PC-3 (cell line): Measurements from ENCODE around the gene PLA2G12A. TPM values are rescaled to one million over a fixed set of nuclear protein-coding genes. Genes with fewer than 3 reads are reported as not detected.

Experiments used
- ATAC-seq: fragments of 200-7000 bp; cut with Tn5 transposase; 2 replicates; pipeline ENCODE4 v1.9.1; 2020; ENCODE audit warnings: mild to moderate bottlenecking, moderate library complexity
- BruUV-seq: library from RNA; stranded (reverse); fragments of 400-500 nt; replicated peaks from 2 replicates; lab custom pipeline; 2021; lab: Mats Ljungman, UMichigan
- CTCF ChIA-PET: fragments of 300-600 bp; sonication (Branson Sonifier 250); formaldehyde crosslinking; loops from one replicate; lab custom pipeline; 2022; ENCODE audit warnings: antibody characterized with exemption; lab: Charles Lee
- POLR2A ChIA-PET: fragments of 300-600 bp; sonication (Branson Sonifier 250); formaldehyde crosslinking; loops from one replicate; lab custom pipeline; 2022; ENCODE audit warnings: antibody characterized with exemption; ENCODE audit not compliant: unreplicated experiment; lab: Charles Lee
- DNase-seq: peaks from one replicate; pipeline ENCODE4 v3.0.0-alpha.2; 2015
- H2AFZ ChIP-seq: fragments of 300-600 bp; sonication (generic); 2 replicates; pipeline ENCODE4 v1.6.0; 2016; ENCODE audit warnings: antibody characterized with exemption, low read length
- H3F3A ChIP-seq: fragments of 300-600 bp; sonication (generic); one replicate; pipeline ENCODE4 v1.6.0; 2017; ENCODE audit warnings: antibody characterized with exemption, low read length, control low read depth, mild to moderate bottlenecking; ENCODE audit not compliant: unreplicated experiment
- H3K27ac ChIP-seq: fragments of 300-600 bp; sonication (generic); 2 replicates; pipeline ENCODE4 v1.5.1; 2016; ENCODE audit warnings: mild to moderate bottlenecking, low read length
- H3K27me3 ChIP-seq: fragments of 300-600 bp; sonication (generic); 2 replicates; pipeline ENCODE4 v1.6.1; 2016; ENCODE audit warnings: low read length, mixed read lengths
- H3K36me3 ChIP-seq: fragments of 300-600 bp; sonication (generic); 2 replicates; pipeline ENCODE4 v1.6.1; 2016; ENCODE audit warnings: low read depth, mixed run types, low read length, mixed read lengths
- H3K4me1 ChIP-seq: fragments of 300-600 bp; sonication (generic); 2 replicates; pipeline ENCODE4 v1.5.1; 2016; ENCODE audit warnings: low read length; ENCODE audit not compliant: insufficient read depth
- H3K4me2 ChIP-seq: fragments of 300-600 bp; sonication (generic); 2 replicates; pipeline ENCODE4 v1.6.0; 2016; ENCODE audit warnings: low read length
- H3K4me3 ChIP-seq: fragments of 300-600 bp; sonication (generic); 2 replicates; pipeline ENCODE4 v1.5.1; 2016; ENCODE audit warnings: mild to moderate bottlenecking, low read length, mixed read lengths
- H3K79me2 ChIP-seq: fragments of 300-600 bp; sonication (generic); 2 replicates; pipeline ENCODE4 v1.6.1; 2017; ENCODE audit warnings: low read length, mixed read lengths
- H3K9ac ChIP-seq: fragments of 300-600 bp; sonication (generic); 2 replicates; pipeline ENCODE4 v1.6.0; 2016; ENCODE audit warnings: mild to moderate bottlenecking, low read length
- H3K9me2 ChIP-seq: fragments of 300-600 bp; sonication (generic); replicated peaks from 2 replicates; pipeline ENCODE4 v1.6.1; 2016; ENCODE audit warnings: mixed run types, low read length, mixed read lengths
- H3K9me3 ChIP-seq: fragments of 300-600 bp; sonication (generic); 2 replicates; pipeline ENCODE4 v1.6.1; 2016; ENCODE audit warnings: low read length, mixed read lengths
- H4K20me1 ChIP-seq: fragments of 300-600 bp; sonication (generic); 2 replicates; pipeline ENCODE4 v1.6.1; 2016; ENCODE audit warnings: low read length, mixed read lengths
- EZH2 ChIP-seq: fragments of 300-600 bp; sonication (generic); IDR thresholded peaks from one replicate; pipeline ENCODE4 v1.6.1; 2017; ENCODE audit warnings: antibody characterized with exemption, mild to moderate bottlenecking, low read length; ENCODE audit not compliant: unreplicated experiment
- EZH2phosphoT487 ChIP-seq: fragments of 300-600 bp; sonication (generic); IDR thresholded peaks from 2 replicates; pipeline ENCODE4 v1.6.1; 2018; ENCODE audit warnings: mild to moderate bottlenecking, antibody characterized with exemption, low read length, borderline replicate concordance
- intact Hi-C: fragments of 100-400 bp; cut with micrococcal nuclease; formaldehyde crosslinking; loops from 2 replicates; pipeline ENCODE4 v1.9.0; 2023
- total RNA-seq: library from RNA; depleted of rRNA; stranded (reverse); fragments of >200 nt; gene quantifications from 2 replicates; pipeline ENCODE4 v1.2.3, GENCODE V29; 2014
- TF ChIP-seq, protein P1 (sequence below): fragments of 300-600 bp; sonication (generic); conservative IDR thresholded peaks from 2 replicates; pipeline ENCODE4 v1.5.1; 2017; ENCODE audit warnings: antibody characterized with exemption, low read depth, mild to moderate bottlenecking, low read length

PLA2G12A gene
- total RNA-seq, 1 experiment from 2014 or later = 51.6 TPM

DNA sequence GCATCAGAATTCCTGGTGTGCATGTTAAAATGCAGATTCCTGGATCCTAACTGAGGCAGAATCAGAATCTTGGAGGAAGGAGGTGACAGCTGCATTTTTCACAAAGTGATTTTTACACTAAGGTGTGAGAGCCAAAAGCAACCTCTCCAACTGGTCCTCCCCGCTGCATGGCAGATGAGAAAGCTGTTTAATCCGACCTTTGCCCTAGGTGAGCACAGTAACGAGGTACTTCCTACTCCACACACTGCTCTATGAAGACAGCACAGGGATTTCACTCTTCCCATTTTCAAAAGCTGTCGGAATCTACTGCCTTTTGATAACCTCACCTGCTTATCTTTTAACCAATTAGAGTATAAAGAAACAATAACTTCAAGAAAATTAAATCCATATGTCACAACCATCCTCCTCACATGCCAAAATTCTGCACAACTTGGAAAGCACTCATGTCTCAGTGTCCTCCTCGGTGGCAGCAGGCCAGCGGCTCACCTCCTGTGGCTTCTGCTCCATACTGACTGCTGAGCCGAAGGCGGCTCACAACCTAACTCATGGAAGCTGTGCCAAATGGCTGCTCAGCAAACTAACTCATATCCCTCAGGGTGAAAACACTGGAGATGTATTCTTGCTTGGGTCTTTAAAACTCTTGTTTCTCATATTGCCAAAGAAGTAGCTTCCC, 30.2 kb downstream of the PLA2G12A start:
- POLR2A ChIA-PET = interaction anchor here (0.6 kb wide), 1 partner anchor 79 kb away, joined by 5 read pairs; no protein-coding TSS in a partner anchor
- CTCF ChIA-PET = interaction anchor here (0.6 to 1.2 kb wide), 2 partner anchors 105 to 272 kb away, joined by 4 to 13 read pairs; no protein-coding TSS in a partner anchor

GRCh38 chr4:109698656-109699055, 31.2 kb downstream of the PLA2G12A start:
- Histone ChIP-seq H3K9me2 (no peaks in the 10 kb centered on the region), H2AFZ (no peak overlapping the region), H4K20me1 (no peaks in the 10 kb centered on the region), H3K4me1 (peaks cover 5% of the 10 kb centered on the region), H3K36me3 (peaks cover 8% of the 10 kb centered on the region; the same call in 1 of the 2 replicates), H3F3A (no peaks in the 10 kb centered on the region), H3K27ac (no peak overlapping the region), H3K9ac (no peak overlapping the region), H3K4me3 (no peak overlapping the region), H3K9me3 (no peaks in the 10 kb centered on the region), H3K79me2 (peaks cover 37% of the 10 kb centered on the region), H3K27me3 (no peaks in the 10 kb centered on the region), H3K4me2 (no peak overlapping the region)
- ATAC-seq = no peak
- TF ChIP-seq, protein P1, sequence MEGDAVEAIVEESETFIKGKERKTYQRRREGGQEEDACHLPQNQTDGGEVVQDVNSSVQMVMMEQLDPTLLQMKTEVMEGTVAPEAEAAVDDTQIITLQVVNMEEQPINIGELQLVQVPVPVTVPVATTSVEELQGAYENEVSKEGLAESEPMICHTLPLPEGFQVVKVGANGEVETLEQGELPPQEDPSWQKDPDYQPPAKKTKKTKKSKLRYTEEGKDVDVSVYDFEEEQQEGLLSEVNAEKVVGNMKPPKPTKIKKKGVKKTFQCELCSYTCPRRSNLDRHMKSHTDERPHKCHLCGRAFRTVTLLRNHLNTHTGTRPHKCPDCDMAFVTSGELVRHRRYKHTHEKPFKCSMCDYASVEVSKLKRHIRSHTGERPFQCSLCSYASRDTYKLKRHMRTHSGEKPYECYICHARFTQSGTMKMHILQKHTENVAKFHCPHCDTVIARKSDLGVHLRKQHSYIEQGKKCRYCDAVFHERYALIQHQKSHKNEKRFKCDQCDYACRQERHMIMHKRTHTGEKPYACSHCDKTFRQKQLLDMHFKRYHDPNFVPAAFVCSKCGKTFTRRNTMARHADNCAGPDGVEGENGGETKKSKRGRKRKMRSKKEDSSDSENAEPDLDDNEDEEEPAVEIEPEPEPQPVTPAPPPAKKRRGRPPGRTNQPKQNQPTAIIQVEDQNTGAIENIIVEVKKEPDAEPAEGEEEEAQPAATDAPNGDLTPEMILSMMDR = no peak
- TF ChIP-seq EZH2 (no peak), EZH2phosphoT487 (no peak)
- CTCF ChIA-PET = no interaction called here
- intact Hi-C loops = no loop called here
- no peak for DNase-seq
- BruUV-seq = no TSS peak
- POLR2A ChIA-PET = no interaction called here

More for the DNA sequence above, 30.2 kb downstream of the PLA2G12A start:
- Histone ChIP-seq H4K20me1 (no peaks in the 10 kb centered on the region), H3K79me2 (peaks cover 37% of the 10 kb centered on the region), H3K9me3 (no peaks in the 10 kb centered on the region), H3K27ac (no peak overlapping the region), H3K36me3 (no peaks in the 10 kb centered on the region), H3K9ac (no peak overlapping the region), H3K27me3 (no peaks in the 10 kb centered on the region), H3K4me2 (no peak overlapping the region), H2AFZ (no peak overlapping the region), H3K4me1 (peaks cover 9% of the 10 kb centered on the region), H3K4me3 (no peak overlapping the region), H3F3A (no peaks in the 10 kb centered on the region), H3K9me2 (no peaks in the 10 kb centered on the region)
- intact Hi-C loops = loop anchor here (5.0 kb wide), 1 partner anchor 123 kb away; no protein-coding TSS in a partner anchor
- no TSS peak for BruUV-seq
- no peak for DNase-seq
- no peak for ATAC-seq
- TF ChIP-seq EZH2 = no peak
- no peak for TF ChIP-seq EZH2phosphoT487
- TF ChIP-seq, protein P1 = no peak

DNA sequence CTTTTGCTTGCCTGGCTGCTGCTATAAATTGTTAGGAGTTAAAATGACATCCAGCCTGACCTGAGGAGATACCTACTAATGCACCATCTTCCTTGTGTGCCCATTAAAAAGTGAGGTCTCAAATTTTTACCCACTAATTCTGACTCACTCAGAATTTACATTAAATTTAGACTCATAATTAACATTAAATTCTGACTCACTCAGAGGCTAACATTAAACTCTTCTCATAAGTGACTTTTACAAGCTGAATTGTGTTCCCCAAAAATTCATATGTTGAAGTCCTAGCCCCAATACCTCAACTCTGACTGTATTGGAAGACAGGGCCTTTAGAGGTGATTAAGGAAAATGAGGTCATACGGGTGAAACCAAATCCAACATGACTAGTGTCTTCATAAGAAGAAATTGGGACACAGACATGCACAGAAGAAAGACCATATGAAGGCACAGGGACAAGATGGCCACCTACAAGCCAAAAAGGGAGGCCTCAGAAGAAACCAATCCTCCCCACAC, 38.4 kb downstream of the PLA2G12A start:
- TF ChIP-seq EZH2phosphoT487 = no peak
- TF ChIP-seq EZH2 = no peak
- TF ChIP-seq, protein P1 = no peak
- Histone ChIP-seq H3K79me2 (no peaks in the 10 kb centered on the region), H3K9me3 (no peaks in the 10 kb centered on the region), H3K27me3 (no peaks in the 10 kb centered on the region), H3F3A (no peaks in the 10 kb centered on the region), H3K4me2 (no peak overlapping the region), H2AFZ (no peak overlapping the region), H3K4me3 (no peak overlapping the region), H3K36me3 (peaks cover 16% of the 10 kb centered on the region), H3K9me2 (no peaks in the 10 kb centered on the region), H3K4me1 (no peaks in the 10 kb centered on the region), H3K9ac (no peak overlapping the region), H3K27ac (no peak overlapping the region), H4K20me1 (no peaks in the 10 kb centered on the region)
- ChIA-PET CTCF (no interaction called here), POLR2A (interaction anchor here (0.5 kb wide), 1 partner anchor 9 kb away, joined by 4 read pairs; no protein-coding TSS in a partner anchor)
- ATAC-seq (no peak), DNase-seq (no peak)
- BruUV-seq = no TSS peak
- intact Hi-C loops = no loop called here
